ENCODE results near the gene USF3. TPM values are rescaled to one million over a fixed set of nuclear protein-coding genes. Genes with fewer than 3 reads are reported as not detected.

Gene USF3
- total and polyA plus RNA-seq, 2 of the 4 experiments (the other 2 are of a cell fraction): 3.0 to 5.2 TPM

GRCh38 chr3:113625834-113626233 is 70.6 kb downstream of the USF3 start:
- no peak overlapping the region for H3K27ac ChIP-seq (ENCODE audit: insufficient read depth, low read length)
- H3K23ac ChIP-seq (ENCODE audit: low read depth, low read length): no peak overlapping the region
- no peak overlapping the region for H3K56ac ChIP-seq (ENCODE audit: extremely low read depth, insufficient read depth, low read length)
- WGBS, 2 experiments (ENCODE audit: extremely low coverage in 2 of 2, insufficient read length in 1 of 2): 80% methylated on average over 1 of the region's 12 CpGs; no CpG with 5 or more reads in 1 of the 2 experiments
- no peak overlapping the region for H2AFZ ChIP-seq (replicated peaks; ENCODE audit: low read length, poor library complexity)
- no peak overlapping the region for H2BK15ac ChIP-seq (ENCODE audit: low read depth, low read length)
- no peak for TF ChIP-seq MXI1 (IDR thresholded peaks at IDR 0.05; ENCODE audit: borderline replicate concordance, low read depth, low read length)
- no peak for TF ChIP-seq MAFK (IDR thresholded peaks at IDR 0.05; ENCODE audit: low read depth, low read length)
- TF ChIP-seq NFE2L2 (IDR thresholded peaks at IDR 0.05; ENCODE audit: low read depth, low read length): no peak
- no peak for TF ChIP-seq FOS (IDR thresholded peaks at IDR 0.05; ENCODE audit: low read depth, low read length)
- no peak for TF ChIP-seq MAZ (IDR thresholded peaks at IDR 0.05; ENCODE audit: borderline replicate concordance, low read depth, low read length)
- TF ChIP-seq BHLHE40 (IDR thresholded peaks at IDR 0.05; ENCODE audit: low read depth, low read length): no peak
- no peak for TF ChIP-seq CTCF (conservative IDR thresholded peaks at IDR 0.05; ENCODE audit: low read depth, low read length)
- no peak for TF ChIP-seq SMC3 (IDR thresholded peaks at IDR 0.05; ENCODE audit: low read depth, low read length)
- TF ChIP-seq CHD1 (IDR thresholded peaks at IDR 0.05; ENCODE audit: low read depth, low read length): no peak
- no peak for TF ChIP-seq RCOR1 (IDR thresholded peaks at IDR 0.05; ENCODE audit: insufficient replicate concordance, low read length)
- no peak for TF ChIP-seq ELK1 (IDR thresholded peaks at IDR 0.05; ENCODE audit: borderline replicate concordance, low read depth, low read length)
- no peak for TF ChIP-seq RAD21 (IDR thresholded peaks at IDR 0.05; ENCODE audit: low read length)
- TF ChIP-seq RFX5 (IDR thresholded peaks at IDR 0.05; ENCODE audit: low read depth, low read length): no peak
- H3K79me1 ChIP-seq (ENCODE audit: low read depth in 1 of 2, low read length in 2 of 2): no peaks in the 10 kb centered on the region
- no peaks in the 10 kb centered on the region for H4K20me1 ChIP-seq (ENCODE audit: insufficient read depth, low read length)
- no peak overlapping the region for H3K14ac ChIP-seq (replicated peaks; ENCODE audit: low read depth, low read length)
- no peak overlapping the region for H2BK120ac ChIP-seq (ENCODE audit: low read depth, low read length)
- no peak overlapping the region for H3K18ac ChIP-seq (ENCODE audit: low read depth, low read length)
- DNase-seq (no peak), ATAC-seq (ENCODE audit: low read depth) (no peak)
- H2BK20ac ChIP-seq (ENCODE audit: low read depth, low read length): no peak overlapping the region
- dilution Hi-C loops (cut with HindIII; ENCODE audit: low sequenced_read_pairs, unreplicated experiment): no loop called here
- H3K4me3 ChIP-seq (ENCODE audit: insufficient read depth, low read depth, low read length): no peak overlapping the region
- H2AK9ac ChIP-seq (replicated peaks; ENCODE audit: low read depth, low read length, poor library complexity): no peak overlapping the region
- no peak overlapping the region for H4K5ac ChIP-seq (ENCODE audit: low read depth, low read length)
- H4K8ac ChIP-seq (ENCODE audit: low read depth in 2 of 2, low read length in 2 of 2): no peak overlapping the region
- POLR2A ChIA-PET (ENCODE audit: unreplicated experiment): no interaction called here
- no peak overlapping the region for H3K4ac ChIP-seq (ENCODE audit: low read depth, low read length)
- no peak overlapping the region for H2AK5ac ChIP-seq (ENCODE audit: low read depth, low read length)
- no peaks in the 10 kb centered on the region for H3K9me1 ChIP-seq (ENCODE audit: insufficient read depth, low read length)
- no peaks in the 10 kb centered on the region for H3K9me3 ChIP-seq (ENCODE audit: control insufficient read depth, insufficient read depth, low read length)
- CTCF ChIA-PET: no interaction called here
- in situ Hi-C loops (cut with MboI; ENCODE audit: low sequenced_read_pairs): loop anchor here (10.0 kb wide), 1 partner anchor 571 kb away; no protein-coding TSS in a partner anchor
- H3K36me3 ChIP-seq (ENCODE audit: control insufficient read depth, insufficient read depth, low read length): no peaks in the 10 kb centered on the region
- H2BK5ac ChIP-seq (ENCODE audit: low read depth, low read length, poor library complexity, severe bottlenecking): no peak overlapping the region
- no peaks in the 10 kb centered on the region; the same call in 1 of the 2 replicates for H3K4me1 ChIP-seq (ENCODE audit: control insufficient read depth, insufficient read depth, low read length)
- peaks cover 12% of the 10 kb centered on the region for H3K27me3 ChIP-seq (ENCODE audit: control insufficient read depth, insufficient read depth, low read length)
- no TSS peak for BruUV-seq (replicated peaks)
- intact Hi-C loops (cut with micrococcal nuclease): loop anchor here (1.0 to 10.0 kb wide), 4 partner anchors 131 to 981 kb away; partner anchors contain the start of gene CCDC80
- H3K4me2 ChIP-seq (ENCODE audit: low read depth, low read length): no peak overlapping the region
- H3K9ac ChIP-seq (ENCODE audit: low read depth, low read length): no peak overlapping the region
- H4K91ac ChIP-seq (ENCODE audit: insufficient read depth, low read depth, low read length): no peak overlapping the region
